ENCODE results near the gene CPEB2. TPM values are rescaled to one million over a fixed set of nuclear protein-coding genes. Genes with fewer than 3 reads are reported as not detected.

CPEB2 gene
- total RNA-seq, 1 experiment from 2014 or later = 3.3 TPM

DNA sequence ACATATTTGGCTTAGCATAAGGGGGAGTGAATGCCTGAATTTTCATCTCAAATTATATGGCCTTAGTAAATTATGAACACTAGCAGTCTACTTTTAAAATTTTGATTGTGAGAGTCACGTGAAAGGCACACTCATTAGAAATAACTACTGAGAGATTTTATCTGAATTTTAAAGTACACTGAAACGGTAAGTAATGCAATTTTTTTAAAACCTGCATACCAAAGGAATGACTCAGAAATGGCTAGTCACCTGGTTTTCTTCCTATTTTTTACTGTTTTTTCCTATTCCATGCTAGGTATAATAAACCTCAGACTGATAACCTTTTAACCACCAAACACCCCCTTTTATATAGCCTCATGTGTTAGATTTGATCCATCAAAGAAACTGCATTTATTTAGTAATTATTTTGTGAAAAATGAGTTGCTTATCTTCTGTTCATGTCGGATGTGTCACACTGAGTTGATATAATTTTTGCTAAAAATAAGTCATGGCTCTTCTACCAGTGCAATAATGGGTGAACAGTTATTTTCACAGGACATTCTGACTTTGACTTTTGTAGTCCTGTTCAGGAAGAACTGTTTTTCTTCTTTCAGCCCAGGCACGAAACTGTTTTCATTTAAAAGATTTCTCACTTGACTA, 40.4 kb downstream of the CPEB2 start (continued):
- no peak for TF ChIP-seq USF1 (CRISPR knock-in tag; IDR thresholded peaks at IDR 0.05)
- TF ChIP-seq, protein P1, sequence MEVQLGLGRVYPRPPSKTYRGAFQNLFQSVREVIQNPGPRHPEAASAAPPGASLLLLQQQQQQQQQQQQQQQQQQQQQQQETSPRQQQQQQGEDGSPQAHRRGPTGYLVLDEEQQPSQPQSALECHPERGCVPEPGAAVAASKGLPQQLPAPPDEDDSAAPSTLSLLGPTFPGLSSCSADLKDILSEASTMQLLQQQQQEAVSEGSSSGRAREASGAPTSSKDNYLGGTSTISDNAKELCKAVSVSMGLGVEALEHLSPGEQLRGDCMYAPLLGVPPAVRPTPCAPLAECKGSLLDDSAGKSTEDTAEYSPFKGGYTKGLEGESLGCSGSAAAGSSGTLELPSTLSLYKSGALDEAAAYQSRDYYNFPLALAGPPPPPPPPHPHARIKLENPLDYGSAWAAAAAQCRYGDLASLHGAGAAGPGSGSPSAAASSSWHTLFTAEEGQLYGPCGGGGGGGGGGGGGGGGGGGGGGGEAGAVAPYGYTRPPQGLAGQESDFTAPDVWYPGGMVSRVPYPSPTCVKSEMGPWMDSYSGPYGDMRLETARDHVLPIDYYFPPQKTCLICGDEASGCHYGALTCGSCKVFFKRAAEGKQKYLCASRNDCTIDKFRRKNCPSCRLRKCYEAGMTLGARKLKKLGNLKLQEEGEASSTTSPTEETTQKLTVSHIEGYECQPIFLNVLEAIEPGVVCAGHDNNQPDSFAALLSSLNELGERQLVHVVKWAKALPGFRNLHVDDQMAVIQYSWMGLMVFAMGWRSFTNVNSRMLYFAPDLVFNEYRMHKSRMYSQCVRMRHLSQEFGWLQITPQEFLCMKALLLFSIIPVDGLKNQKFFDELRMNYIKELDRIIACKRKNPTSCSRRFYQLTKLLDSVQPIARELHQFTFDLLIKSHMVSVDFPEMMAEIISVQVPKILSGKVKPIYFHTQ (CRISPR knock-in tag; IDR thresholded peaks at IDR 0.05) = no peak
- no peak for TF ChIP-seq TP53 (CRISPR knock-in tag; IDR thresholded peaks at IDR 0.05)
- no peak for TF ChIP-seq NFATC4 (CRISPR knock-in tag; IDR thresholded peaks at IDR 0.05)
- TF ChIP-seq NR1H2 (CRISPR knock-in tag; IDR thresholded peaks at IDR 0.05) = no peak
- TF ChIP-seq ZNF219 (CRISPR knock-in tag; IDR thresholded peaks at IDR 0.05; ENCODE audit: borderline replicate concordance) = no peak
- no peak for TF ChIP-seq CREB1 (CRISPR knock-in tag; IDR thresholded peaks at IDR 0.05)
- TF ChIP-seq CTCF (IDR thresholded peaks at IDR 0.05) = no peak

DNA sequence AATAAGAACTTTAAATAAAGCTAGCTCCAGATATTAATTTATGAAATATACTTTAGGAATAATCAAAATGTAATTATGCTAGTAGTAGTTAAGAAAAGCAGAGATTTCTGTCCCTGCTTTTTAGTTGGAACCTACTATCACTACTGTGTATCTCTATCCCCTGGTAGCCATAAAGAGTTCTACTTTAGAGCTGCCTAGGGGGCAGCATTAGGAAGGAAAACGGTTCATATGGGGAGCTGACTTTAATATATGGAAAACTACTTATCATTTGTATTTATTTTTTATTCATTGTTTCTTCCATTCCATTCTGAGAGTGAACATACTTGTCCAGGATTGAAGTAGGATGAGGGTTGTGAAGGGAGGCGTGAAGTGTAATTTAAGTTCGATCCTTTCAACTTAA, 40.9 kb downstream of the CPEB2 start:
- Mint-ChIP-seq H3K4me1 (peaks cover 10% of the 10 kb centered on the region), H3K9me3 (no peaks in the 10 kb centered on the region), H3K36me3 (no peaks in the 10 kb centered on the region), H3K27ac (no peak overlapping the region), H3K27me3 (ENCODE audit: low read depth) (no peaks in the 10 kb centered on the region), H3K4me3 (no peak overlapping the region)
- DNase-seq (ENCODE audit: low spot score) (no peak), ATAC-seq (peak; percentile 52; the same call in 1 of the 2 replicates)
- ChIA-PET CTCF (interaction anchor here (0.6 to 1.3 kb wide), 5 partner anchors 35 to 683 kb away, joined by 3 to 6 read pairs (median 4); no protein-coding TSS in a partner anchor), POLR2A (no interaction called here)
- TF ChIP-seq, protein P2, sequence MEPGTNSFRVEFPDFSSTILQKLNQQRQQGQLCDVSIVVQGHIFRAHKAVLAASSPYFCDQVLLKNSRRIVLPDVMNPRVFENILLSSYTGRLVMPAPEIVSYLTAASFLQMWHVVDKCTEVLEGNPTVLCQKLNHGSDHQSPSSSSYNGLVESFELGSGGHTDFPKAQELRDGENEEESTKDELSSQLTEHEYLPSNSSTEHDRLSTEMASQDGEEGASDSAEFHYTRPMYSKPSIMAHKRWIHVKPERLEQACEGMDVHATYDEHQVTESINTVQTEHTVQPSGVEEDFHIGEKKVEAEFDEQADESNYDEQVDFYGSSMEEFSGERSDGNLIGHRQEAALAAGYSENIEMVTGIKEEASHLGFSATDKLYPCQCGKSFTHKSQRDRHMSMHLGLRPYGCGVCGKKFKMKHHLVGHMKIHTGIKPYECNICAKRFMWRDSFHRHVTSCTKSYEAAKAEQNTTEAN (CRISPR knock-in tag; IDR thresholded peaks at IDR 0.05) = no peak
- TF ChIP-seq SP1 (CRISPR knock-in tag; conservative IDR thresholded peaks at IDR 0.05) (no peak), AFF4 (CRISPR knock-in tag; IDR thresholded peaks at IDR 0.05; ENCODE audit: borderline replicate concordance) (no peak), CBFB (CRISPR knock-in tag; IDR thresholded peaks at IDR 0.05; ENCODE audit: low read depth) (no peak), ESRRA (CRISPR knock-in tag; IDR thresholded peaks at IDR 0.05; ENCODE audit: borderline replicate concordance) (no peak), MYBL2 (CRISPR knock-in tag; IDR thresholded peaks at IDR 0.05) (no peak), KAT7 (CRISPR knock-in tag; IDR thresholded peaks at IDR 0.05; ENCODE audit: borderline replicate concordance) (no peak), E2F4 (CRISPR knock-in tag; IDR thresholded peaks at IDR 0.05; ENCODE audit: borderline replicate concordance, low read depth) (no peak), SMAD4 (CRISPR knock-in tag; IDR thresholded peaks at IDR 0.05) (no peak), EMX1 (CRISPR knock-in tag; IDR thresholded peaks at IDR 0.05) (no peak), ZNF671 (CRISPR knock-in tag; IDR thresholded peaks at IDR 0.05) (no peak)
- TF ChIP-seq, protein P3, sequence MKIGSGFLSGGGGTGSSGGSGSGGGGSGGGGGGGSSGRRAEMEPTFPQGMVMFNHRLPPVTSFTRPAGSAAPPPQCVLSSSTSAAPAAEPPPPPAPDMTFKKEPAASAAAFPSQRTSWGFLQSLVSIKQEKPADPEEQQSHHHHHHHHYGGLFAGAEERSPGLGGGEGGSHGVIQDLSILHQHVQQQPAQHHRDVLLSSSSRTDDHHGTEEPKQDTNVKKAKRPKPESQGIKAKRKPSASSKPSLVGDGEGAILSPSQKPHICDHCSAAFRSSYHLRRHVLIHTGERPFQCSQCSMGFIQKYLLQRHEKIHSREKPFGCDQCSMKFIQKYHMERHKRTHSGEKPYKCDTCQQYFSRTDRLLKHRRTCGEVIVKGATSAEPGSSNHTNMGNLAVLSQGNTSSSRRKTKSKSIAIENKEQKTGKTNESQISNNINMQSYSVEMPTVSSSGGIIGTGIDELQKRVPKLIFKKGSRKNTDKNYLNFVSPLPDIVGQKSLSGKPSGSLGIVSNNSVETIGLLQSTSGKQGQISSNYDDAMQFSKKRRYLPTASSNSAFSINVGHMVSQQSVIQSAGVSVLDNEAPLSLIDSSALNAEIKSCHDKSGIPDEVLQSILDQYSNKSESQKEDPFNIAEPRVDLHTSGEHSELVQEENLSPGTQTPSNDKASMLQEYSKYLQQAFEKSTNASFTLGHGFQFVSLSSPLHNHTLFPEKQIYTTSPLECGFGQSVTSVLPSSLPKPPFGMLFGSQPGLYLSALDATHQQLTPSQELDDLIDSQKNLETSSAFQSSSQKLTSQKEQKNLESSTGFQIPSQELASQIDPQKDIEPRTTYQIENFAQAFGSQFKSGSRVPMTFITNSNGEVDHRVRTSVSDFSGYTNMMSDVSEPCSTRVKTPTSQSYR (CRISPR knock-in tag; IDR thresholded peaks at IDR 0.05) = no peak
